Activated CD4-positive, alpha-beta T cell treated with anti-CD3 and anti-CD28 coated beads, Interleukin-2, amount 10 ng/mL, durations not matched to agents 7 days and 5 days (primary cell): ENCODE results near the gene EHD4. TPM values are rescaled to one million over a fixed set of nuclear protein-coding genes. Genes with fewer than 3 reads are reported as not detected.
A peak's percentile ranks its signal among the peaks of the same experiment; 100 is the strongest.

Experiments
- CTCF ChIA-PET: fragments of 350-600 bp; sonication (Branson Sonifier 250); formaldehyde crosslinking; loops from one replicate; lab custom pipeline; 2021; ENCODE audit warnings: antibody characterized with exemption; lab: Charles Lee
- POLR2A ChIA-PET: fragments of 350-600 bp; sonication (Branson Sonifier 250); formaldehyde crosslinking; loops from one replicate; lab custom pipeline; 2021; ENCODE audit warnings: antibody characterized with exemption; lab: Charles Lee
- DNase-seq: peaks from one replicate; pipeline ENCODE4 v3.0.0-alpha.2; 2020
- H3K27ac Mint-ChIP-seq: one replicate; pipeline ENCODE4 v1.8.0; 2021; ENCODE audit warnings: mild to moderate bottlenecking, moderate library complexity, mixed read lengths
- H3K27me3 Mint-ChIP-seq: one replicate; pipeline ENCODE4 v1.8.0; 2021; ENCODE audit warnings: mixed read lengths
- H3K36me3 Mint-ChIP-seq: one replicate; pipeline ENCODE4 v1.8.0; 2021; ENCODE audit warnings: low read depth, mixed read lengths
- H3K4me1 Mint-ChIP-seq: one replicate; pipeline ENCODE4 v1.8.0; 2021; ENCODE audit warnings: mixed read lengths
- H3K4me3 Mint-ChIP-seq: one replicate; pipeline ENCODE4 v1.8.0; 2021; ENCODE audit warnings: mild to moderate bottlenecking, moderate library complexity, mixed read lengths
- H3K9me3 Mint-ChIP-seq: one replicate; pipeline ENCODE4 v1.8.0; 2021; ENCODE audit warnings: mixed read lengths
- total RNA-seq, 2 experiments: library from RNA; stranded (reverse); gene quantifications; one replicate each; pipeline ENCODE4 v1.2.3, GENCODE V29; 2021

Gene EHD4
- total RNA-seq, result 10 to 100 TPM; 14.5 TPM

DNA sequence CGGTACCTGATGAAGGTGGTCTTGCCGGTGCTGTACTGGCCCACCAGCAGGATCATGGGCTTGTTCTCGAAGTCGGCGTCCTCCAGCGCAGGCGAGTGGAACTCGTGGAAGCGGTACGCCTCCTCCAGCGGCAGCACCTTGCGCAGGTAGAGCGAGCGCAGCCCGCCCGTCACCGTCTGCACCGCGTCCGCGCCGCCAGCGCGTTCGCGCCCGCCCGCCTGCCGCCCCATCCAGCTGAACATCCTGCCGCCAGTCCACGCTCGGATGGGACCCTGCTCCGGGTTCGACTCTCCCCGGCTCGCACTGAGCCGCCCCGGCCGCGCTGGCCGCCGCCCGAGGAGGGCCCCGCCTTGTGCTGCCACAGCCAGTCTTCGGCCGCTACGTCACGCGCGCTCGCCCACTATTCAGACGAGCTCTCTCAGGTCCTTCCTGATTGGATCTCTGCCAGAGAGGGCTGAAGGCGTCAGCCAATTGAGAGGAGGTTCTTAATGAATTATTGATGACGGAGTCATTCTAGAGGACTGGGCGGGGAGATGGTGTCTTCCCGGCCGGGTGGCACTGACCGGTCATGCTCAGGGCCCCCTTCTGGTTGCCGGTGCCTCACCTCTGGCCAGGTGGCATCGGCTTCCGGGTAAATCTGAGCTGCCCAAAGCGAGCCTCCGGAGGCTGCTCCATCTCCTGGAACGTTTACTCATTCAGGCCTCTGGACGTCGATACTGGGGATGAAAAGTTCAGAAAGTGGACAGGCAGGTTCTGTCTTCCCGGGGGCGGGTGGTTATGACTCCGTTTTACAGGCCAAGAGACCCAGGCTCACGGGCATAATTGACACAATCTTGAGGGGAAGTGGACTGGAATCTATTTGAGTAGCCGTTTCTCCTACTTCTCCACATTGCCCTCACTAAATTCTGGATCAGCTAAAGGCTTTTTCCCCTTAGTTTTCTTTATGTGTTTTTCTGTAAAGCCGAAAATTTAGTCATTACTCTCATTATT lies at the start of gene EHD4:
TSS of gene EHD4 (minus strand) at position 305 of the 990 bp plus-strand sequence. CDS start at position 242, 63 bp downstream.
- Mint-ChIP-seq H3K4me1 (peaks cover 52% of the 10 kb centered on the region), H3K4me3 (peak within 1 kb of the TSS; percentile 90), H3K9me3 (no peaks in the 10 kb centered on the region), H3K27ac (peak within 1 kb of the TSS; percentile 96), H3K27me3 (peaks cover 18% of the 10 kb centered on the region), H3K36me3 (peaks cover 4% of the 10 kb centered on the region)
- CTCF ChIA-PET, result interaction anchor here (0.5 to 3.0 kb wide), 14 partner anchors 8 to 200 kb away, joined by 3 to 17 read pairs (median 4); partner anchors contain the start of gene MAPKBP1
- POLR2A ChIA-PET, result interaction anchor here (1.4 to 2.2 kb wide), 2 partner anchors 32 to 35 kb away, joined by 5 to 11 read pairs; no protein-coding TSS in a partner anchor
- DNase-seq, result peak; percentile 97

DNA sequence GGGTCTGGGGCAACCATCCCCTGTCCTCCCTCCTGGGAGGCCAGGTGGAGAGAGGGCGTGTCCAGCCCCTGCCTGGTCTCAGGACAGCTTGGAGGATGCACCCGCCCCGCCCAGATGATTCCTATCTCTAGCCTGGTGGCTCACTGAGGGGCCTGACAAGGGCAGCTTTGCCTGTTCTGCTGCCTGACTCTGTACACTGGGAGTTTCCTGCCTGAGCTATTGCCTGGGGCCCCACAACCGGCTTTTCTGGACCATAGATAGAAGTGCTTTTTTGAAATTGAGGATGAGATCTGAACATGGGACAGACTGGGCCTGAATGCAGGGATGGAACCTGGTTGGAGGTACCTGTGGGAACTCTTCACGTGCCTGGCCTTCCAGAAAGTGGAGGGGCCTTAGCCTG lies 49.2 kb upstream of the EHD4 start:
- POLR2A ChIA-PET, result no interaction called here
- peaks cover 8% of the 10 kb centered on the region for H3K27me3 Mint-ChIP-seq
- CTCF ChIA-PET, result interaction anchor here (1.5 kb wide), 1 partner anchor 32 kb away, joined by 7 read pairs; no protein-coding TSS in a partner anchor
- H3K36me3 Mint-ChIP-seq, result no peaks in the 10 kb centered on the region
- H3K27ac Mint-ChIP-seq, result no peak overlapping the region
- H3K4me3 Mint-ChIP-seq, result no peak overlapping the region
- H3K9me3 Mint-ChIP-seq, result no peaks in the 10 kb centered on the region
- no peaks in the 10 kb centered on the region for H3K4me1 Mint-ChIP-seq
- no peak for DNase-seq

DNA sequence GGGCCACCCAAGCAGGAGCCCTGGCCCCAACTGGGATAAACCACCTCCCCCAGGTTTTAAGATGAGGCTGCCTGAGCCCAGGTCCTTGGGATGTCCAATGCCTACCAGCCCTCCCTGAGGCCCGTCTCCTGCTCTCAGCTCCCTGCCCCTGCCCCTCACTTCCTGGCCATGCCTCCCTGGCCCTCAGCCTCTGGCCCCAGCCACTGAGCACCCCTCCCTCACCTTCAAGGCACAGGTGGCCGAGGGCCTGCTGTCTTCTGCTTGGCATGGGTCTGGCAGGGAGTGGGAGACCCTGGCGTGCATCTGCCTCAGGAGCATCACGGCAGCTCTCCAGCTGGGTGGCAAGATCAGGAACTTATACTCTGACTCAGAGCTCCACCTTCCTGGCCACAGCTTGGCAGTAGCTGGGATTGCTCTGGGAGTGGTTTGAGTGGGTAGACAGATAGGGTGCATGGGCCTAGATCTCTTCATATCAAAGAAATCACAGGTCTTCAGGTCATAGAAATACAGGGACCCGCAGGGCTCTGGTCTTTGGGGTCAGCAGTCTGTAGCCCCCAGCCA lies 48.4 kb upstream of the EHD4 start, which contains the start of gene PLA2G4E:
TSS of gene PLA2G4E (minus strand) at position 330 of the 561 bp plus-strand sequence. CDS start at position 318, 12 bp downstream.
- Mint-ChIP-seq H3K9me3 (no peaks in the 10 kb centered on the region), H3K4me3 (no peak within 1 kb of the TSS), H3K27me3 (peaks cover 2% of the 10 kb centered on the region), H3K36me3 (no peaks in the 10 kb centered on the region), H3K27ac (no peak within 1 kb of the TSS), H3K4me1 (no peaks in the 10 kb centered on the region)
- no peak for DNase-seq
- POLR2A ChIA-PET, result no interaction called here
- CTCF ChIA-PET, result interaction anchor here (1.5 kb wide), 1 partner anchor 31 kb away, joined by 7 read pairs; no protein-coding TSS in a partner anchor

DNA sequence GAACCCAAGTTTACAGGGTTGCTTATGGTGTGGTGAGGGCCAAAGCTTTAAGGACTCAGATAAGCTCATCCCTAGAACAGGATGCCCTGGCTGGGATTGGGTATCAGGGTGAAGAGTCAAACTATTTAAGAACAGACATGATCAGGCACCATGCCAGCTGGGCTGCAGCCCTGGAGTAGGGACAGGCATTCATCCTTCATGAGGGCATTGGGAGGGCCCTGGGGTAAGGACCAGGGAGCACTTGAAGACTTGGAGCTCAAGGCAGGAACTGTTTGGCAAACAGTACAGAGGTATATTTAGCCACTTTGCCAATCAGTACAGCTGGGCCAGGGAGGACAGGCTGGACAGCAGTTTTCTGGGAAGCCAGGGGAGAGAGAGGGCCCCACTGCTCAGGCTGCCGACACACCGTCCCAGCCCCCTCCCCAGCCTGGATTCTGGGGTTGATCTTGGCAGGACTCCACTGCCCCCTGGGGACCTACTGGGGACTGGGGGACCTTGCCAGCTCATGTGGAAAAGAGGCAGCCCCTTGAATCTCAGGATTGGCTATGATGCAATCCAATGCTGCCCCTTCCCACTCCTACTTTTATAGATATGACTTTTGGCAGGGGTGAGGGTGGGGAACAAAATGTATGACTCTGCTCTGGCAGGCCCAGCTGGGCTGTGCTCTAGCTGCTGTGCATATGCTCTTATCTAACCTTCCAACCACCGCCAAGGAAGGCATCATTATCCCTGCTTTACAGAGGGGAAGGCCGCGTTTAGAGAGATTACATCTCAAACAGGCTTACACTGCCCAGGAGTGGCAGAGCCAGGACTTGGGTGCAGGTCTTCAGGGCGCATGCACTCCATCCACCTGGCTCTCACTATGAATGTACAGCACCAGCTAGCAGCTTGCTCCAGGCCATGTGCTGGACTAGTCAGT lies 46.2 kb upstream of the EHD4 start:
- no peaks in the 10 kb centered on the region for H3K36me3 Mint-ChIP-seq
- no peaks in the 10 kb centered on the region for H3K9me3 Mint-ChIP-seq
- ChIA-PET CTCF (interaction anchor here (1.0 to 1.6 kb wide), 6 partner anchors 12 to 66 kb away, joined by 3 to 5 read pairs (median 4); no protein-coding TSS in a partner anchor), POLR2A (no interaction called here)
- no peaks in the 10 kb centered on the region for H3K4me1 Mint-ChIP-seq
- no peak overlapping the region for H3K27ac Mint-ChIP-seq
- H3K27me3 Mint-ChIP-seq, result peaks cover 2% of the 10 kb centered on the region
- no peak overlapping the region for H3K4me3 Mint-ChIP-seq
- DNase-seq, result no peak

DNA sequence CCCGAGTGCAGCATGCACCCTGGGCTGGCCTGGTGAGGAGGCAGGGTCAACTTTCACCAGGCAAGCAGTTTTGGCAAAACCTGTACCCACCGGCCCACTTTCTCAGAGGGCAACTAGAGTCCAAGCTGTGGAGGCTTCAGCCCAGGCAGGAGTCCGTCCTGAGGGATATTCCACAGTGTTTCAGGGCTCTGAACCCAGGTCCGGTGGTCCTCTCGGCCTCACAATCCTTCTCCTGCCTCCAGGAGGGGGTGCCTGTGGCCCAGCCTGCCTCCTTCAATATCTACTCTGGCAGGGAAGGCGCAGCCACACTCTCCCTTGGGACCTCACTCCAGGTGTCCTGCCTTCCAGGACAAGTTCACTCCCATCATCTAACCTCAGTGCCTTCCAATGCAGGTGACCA lies 44.6 kb upstream of the EHD4 start:
- H3K4me3 Mint-ChIP-seq, result no peak overlapping the region
- POLR2A ChIA-PET, result no interaction called here
- DNase-seq, result no peak
- H3K4me1 Mint-ChIP-seq, result peaks cover 2% of the 10 kb centered on the region
- H3K27me3 Mint-ChIP-seq, result peaks cover 2% of the 10 kb centered on the region
- H3K36me3 Mint-ChIP-seq, result no peaks in the 10 kb centered on the region
- CTCF ChIA-PET, result interaction anchor here (1.5 kb wide), 1 partner anchor 67 kb away, joined by 3 read pairs; no protein-coding TSS in a partner anchor
- H3K27ac Mint-ChIP-seq, result no peak overlapping the region
- H3K9me3 Mint-ChIP-seq, result no peaks in the 10 kb centered on the region

DNA sequence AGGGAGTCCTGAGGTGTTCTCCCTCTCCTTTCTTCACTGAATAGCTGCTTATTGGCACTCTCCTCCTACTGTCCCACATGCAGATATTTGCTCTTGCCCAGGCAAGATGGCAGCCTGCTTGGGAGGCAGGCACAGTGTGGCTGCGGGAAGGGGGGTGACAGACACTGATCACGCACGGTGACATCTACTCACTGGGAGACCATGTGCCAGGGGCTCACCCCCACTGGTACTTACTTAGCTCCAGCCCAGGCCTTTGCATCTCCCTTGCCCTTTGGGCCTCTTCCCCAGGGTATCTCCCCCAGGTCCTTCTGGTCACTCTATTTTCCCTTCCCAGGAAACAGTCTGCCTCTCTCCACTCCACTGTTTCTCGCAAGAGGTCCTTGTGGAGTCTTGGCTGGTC lies 42.0 kb upstream of the EHD4 start:
- CTCF ChIA-PET, result interaction anchor here (0.8 to 2.0 kb wide), 2 partner anchors 25 to 28 kb away, joined by 3 to 8 read pairs; no protein-coding TSS in a partner anchor
- H3K4me3 Mint-ChIP-seq, result no peak overlapping the region
- H3K27ac Mint-ChIP-seq, result no peak overlapping the region

DNA sequence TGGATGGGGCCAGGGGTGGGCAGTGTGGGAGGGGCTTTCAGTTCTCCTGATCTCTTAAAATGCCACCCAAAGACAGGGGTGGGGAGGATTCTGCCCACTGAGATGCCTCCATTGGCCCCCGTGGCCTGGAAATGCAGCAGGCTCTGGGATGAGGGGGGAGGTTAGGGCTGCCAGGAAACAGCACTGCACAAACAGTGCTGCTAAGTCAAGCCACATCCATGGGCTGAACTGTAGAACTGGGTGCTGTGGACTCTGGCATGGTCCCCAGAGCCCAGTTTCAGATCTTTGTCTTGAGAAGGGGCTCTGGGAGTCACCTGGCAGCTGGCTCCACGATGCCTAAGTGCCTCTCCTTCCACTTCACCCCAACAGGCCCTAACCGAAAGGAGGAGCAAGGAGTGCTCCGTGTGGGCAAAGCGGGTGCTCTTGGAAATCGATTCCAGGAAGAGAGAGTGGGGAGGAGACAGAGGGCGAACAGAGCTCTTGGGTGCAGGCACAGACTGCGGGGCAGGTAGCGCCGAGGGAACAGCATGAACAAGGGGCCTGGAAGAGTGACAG lies 40.6 kb upstream of the EHD4 start:
- Mint-ChIP-seq H3K4me3 (no peak overlapping the region), H3K36me3 (no peaks in the 10 kb centered on the region), H3K27me3 (no peaks in the 10 kb centered on the region), H3K4me1 (peaks cover 14% of the 10 kb centered on the region), H3K27ac (no peak overlapping the region), H3K9me3 (no peaks in the 10 kb centered on the region)
- DNase-seq, result no peak
- POLR2A ChIA-PET, result no interaction called here
- CTCF ChIA-PET, result interaction anchor here (1.0 to 1.6 kb wide), 3 partner anchors 15 to 25 kb away, joined by 3 to 6 read pairs (median 3); no protein-coding TSS in a partner anchor

More for the DNA sequence above, 42.0 kb upstream of the EHD4 start:
- H3K9me3 Mint-ChIP-seq, result no peaks in the 10 kb centered on the region
- POLR2A ChIA-PET, result no interaction called here
- H3K4me1 Mint-ChIP-seq, result peaks cover 14% of the 10 kb centered on the region
- no peak for DNase-seq
- H3K27me3 Mint-ChIP-seq, result peaks cover 2% of the 10 kb centered on the region
- H3K36me3 Mint-ChIP-seq, result no peaks in the 10 kb centered on the region

DNA sequence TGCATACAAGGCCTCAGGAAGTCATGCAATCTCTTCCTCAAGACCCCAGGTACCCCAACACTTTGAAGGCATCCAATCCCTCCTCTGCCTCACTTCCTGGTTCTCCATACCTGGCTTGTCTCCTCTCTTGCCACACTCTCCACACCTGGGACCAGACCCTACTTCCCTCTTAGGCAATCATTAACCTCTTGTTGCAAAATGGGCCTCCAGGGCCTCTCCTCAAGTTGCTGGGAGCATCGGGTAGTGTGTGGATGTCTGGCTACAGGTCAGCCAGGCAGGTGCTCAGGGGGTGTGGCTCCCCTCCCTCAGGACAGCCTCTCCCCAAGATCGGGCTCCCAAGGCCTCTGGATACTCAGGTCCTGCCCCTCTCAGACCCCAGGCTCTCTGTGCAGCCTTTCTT lies 39.9 kb upstream of the EHD4 start:
- Mint-ChIP-seq H3K27ac (peak overlapping the region; percentile 23), H3K4me3 (no peak overlapping the region), H3K4me1 (peaks cover 14% of the 10 kb centered on the region), H3K27me3 (peaks cover 2% of the 10 kb centered on the region), H3K9me3 (no peaks in the 10 kb centered on the region), H3K36me3 (no peaks in the 10 kb centered on the region)
- no peak for DNase-seq
- ChIA-PET POLR2A (no interaction called here), CTCF (interaction anchor here (1.0 to 1.6 kb wide), 3 partner anchors 14 to 25 kb away, joined by 3 to 6 read pairs (median 3); no protein-coding TSS in a partner anchor)

DNA sequence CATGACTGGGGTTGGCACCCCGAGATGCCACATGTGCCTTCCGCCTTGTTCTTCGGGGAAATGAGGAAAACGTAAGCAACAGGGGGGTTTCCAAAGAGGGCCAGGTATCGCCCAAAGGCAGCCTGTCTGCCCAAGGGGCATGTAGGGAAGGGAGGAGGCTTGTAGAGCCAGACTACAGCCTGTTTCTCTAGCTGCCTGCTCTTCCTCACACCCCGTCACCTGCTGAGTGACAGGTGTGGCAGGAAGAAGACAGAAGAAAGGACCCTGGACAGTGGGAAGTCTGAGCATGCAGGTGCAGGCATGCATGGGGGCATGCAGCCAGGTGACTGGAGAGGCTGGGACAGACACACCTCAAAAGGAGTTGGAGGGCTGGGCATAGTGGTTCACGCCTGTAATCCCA lies 38.7 kb upstream of the EHD4 start:
- no peak for DNase-seq
- Mint-ChIP-seq H3K4me1 (peaks cover 14% of the 10 kb centered on the region), H3K27me3 (peaks cover 2% of the 10 kb centered on the region), H3K9me3 (peaks cover 2% of the 10 kb centered on the region), H3K27ac (no peak overlapping the region), H3K4me3 (no peak overlapping the region), H3K36me3 (no peaks in the 10 kb centered on the region)
- POLR2A ChIA-PET, result no interaction called here
- CTCF ChIA-PET, result interaction anchor here (0.7 to 1.6 kb wide), 2 partner anchors 23 to 52 kb away, joined by 3 to 6 read pairs; no protein-coding TSS in a partner anchor

DNA sequence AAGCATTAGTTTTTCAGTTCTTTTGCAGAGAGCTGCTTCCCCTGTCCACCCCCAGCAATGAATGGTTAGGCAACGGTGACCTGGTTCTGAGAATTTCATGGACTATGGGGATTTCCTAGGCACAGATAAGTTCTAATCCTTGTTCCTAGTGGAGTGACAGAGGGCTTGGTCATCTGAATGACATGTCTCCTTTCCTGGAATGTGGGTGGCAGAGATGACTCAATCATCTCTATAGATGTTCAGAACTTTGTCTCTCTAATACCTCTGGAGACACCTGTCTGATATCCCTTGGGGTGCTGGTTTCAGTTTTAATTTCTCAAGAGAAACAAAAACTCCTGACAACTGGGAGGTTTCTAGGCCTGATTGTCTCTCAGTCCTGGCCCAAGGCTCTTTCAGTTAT lies 38.1 kb upstream of the EHD4 start:
- Mint-ChIP-seq H3K4me3 (no peak overlapping the region), H3K27me3 (peaks cover 2% of the 10 kb centered on the region), H3K9me3 (peaks cover 2% of the 10 kb centered on the region), H3K36me3 (no peaks in the 10 kb centered on the region), H3K27ac (peak overlapping the region; percentile 3), H3K4me1 (peaks cover 14% of the 10 kb centered on the region)
- CTCF ChIA-PET, result interaction anchor here (1.3 kb wide), 1 partner anchor 13 kb away, joined by 4 read pairs; no protein-coding TSS in a partner anchor
- DNase-seq, result no peak
- POLR2A ChIA-PET, result no interaction called here

DNA sequence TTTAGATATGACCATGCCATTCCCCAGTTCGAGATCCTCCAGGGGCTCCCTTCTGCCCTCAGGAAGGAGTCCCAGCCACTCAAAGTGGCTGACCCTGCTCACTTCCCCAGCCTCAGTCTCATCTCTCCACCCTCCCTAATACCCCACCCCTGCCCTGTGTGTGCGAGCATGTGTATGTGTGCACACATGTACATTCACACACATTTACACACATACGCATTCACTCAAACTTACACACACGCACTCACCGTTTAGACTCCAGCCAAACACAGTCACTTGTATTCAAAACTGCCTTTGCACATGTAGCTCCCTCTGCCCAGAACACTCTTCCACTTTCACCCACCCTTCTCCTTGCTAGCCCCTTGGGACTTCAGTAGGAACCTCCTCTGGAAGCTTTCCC lies 37.1 kb upstream of the EHD4 start:
- POLR2A ChIA-PET, result interaction anchor here (0.6 kb wide), 1 partner anchor 345 kb away, joined by 4 read pairs; no protein-coding TSS in a partner anchor
- no peak overlapping the region for H3K27ac Mint-ChIP-seq
- DNase-seq, result no peak
- H3K4me1 Mint-ChIP-seq, result peaks cover 14% of the 10 kb centered on the region
- H3K9me3 Mint-ChIP-seq, result peaks cover 2% of the 10 kb centered on the region
- no peak overlapping the region for H3K4me3 Mint-ChIP-seq
- H3K27me3 Mint-ChIP-seq, result peaks cover 2% of the 10 kb centered on the region
- CTCF ChIA-PET, result interaction anchor here (1.3 kb wide), 1 partner anchor 12 kb away, joined by 4 read pairs; no protein-coding TSS in a partner anchor
- H3K36me3 Mint-ChIP-seq, result no peaks in the 10 kb centered on the region
